ENCODE results near the gene CRHR1. TPM values are rescaled to one million over a fixed set of nuclear protein-coding genes. Genes with fewer than 3 reads are reported as not detected.

CRHR1 gene
- total RNA-seq, 1 experiment from 2014 or later, result not detected

- H3K4me3 ChIP-seq, result no peak overlapping the region
- H3K9me3 ChIP-seq, result no peaks in the 10 kb centered on the region
- DNase-seq, result no peak
- no peaks in the 10 kb centered on the region for H3K36me3 ChIP-seq
- H3K27me3 ChIP-seq, result peaks cover 46% of the 10 kb centered on the region
Measured at GRCh38 chr17:45877467-45877866, 93.3 kb downstream of the CRHR1 start.

DNA sequence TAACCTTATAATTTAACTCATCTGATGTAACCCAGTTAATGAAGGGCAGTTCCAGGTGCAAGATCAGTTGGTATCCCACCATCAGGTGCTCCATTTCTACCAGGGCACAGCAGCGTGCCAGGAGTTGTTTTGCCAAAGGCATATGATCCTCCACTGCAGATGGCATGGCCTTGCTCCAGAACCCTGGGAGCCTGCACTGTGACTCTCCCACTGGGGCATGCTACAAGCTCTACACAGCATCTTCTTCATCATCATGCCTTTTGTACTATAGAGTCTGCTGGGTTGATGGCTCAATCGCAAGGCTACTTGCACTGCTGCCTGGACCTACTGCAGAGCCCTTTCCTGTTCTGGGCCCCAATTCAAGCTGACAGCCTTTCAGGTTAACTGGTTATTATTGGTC is 98.9 kb downstream of the CRHR1 start:
- no peak for DNase-seq
- peaks cover 4% of the 10 kb centered on the region; the same call in 1 of the 2 replicates for H3K9me3 ChIP-seq
- peaks cover 16% of the 10 kb centered on the region; the same call in 1 of the 2 replicates for H3K27me3 ChIP-seq
- H3K36me3 ChIP-seq, result no peaks in the 10 kb centered on the region
- no peak overlapping the region for H3K4me3 ChIP-seq

Other genes starting within 250 kb of the CRHR1 start
- gene SPPL2C, start 60.6 kb downstream of the CRHR1 start, total RNA-seq (2014; rRNA removed; shearing (Covaris generic); ENCODE audit: low replicate concordance), result not detected in 2 replicates
- gene MAPT, start 110.2 kb downstream of the CRHR1 start, total RNA-seq (2014; rRNA removed; shearing (Covaris generic); ENCODE audit: low replicate concordance), result 0.43 TPM in 1 of 2 replicates, not detected in the other
- gene STH, start 214.9 kb downstream of the CRHR1 start, total RNA-seq (2014; rRNA removed; shearing (Covaris generic); ENCODE audit: low replicate concordance), result not detected in 2 replicates